ENCODE data around the gene MRTFB.
"Not testable (repeated sequence)": the region's sequence is repeated elsewhere in the genome, so short reads cannot be mapped to it uniquely, and the experiment has no call there.

Gene MRTFB

GRCh38 chr16:14119799-14120198, 48.7 kb downstream of the MRTFB start:
- DNase-seq (ENCODE audit: low read depth): no peak
- H3K4me3 ChIP-seq (ENCODE audit: control insufficient read depth, low read depth, low read length): no peak overlapping the region
- TF ChIP-seq CTCF (IDR thresholded peaks at IDR 0.05; ENCODE audit: control insufficient read depth, insufficient read depth, low read depth, low read length, missing control alignments): no peak

- TF ChIP-seq CTCF (IDR thresholded peaks at IDR 0.05; ENCODE audit: control insufficient read depth, insufficient read depth, low read depth, low read length, missing control alignments): no peak
- DNase-seq (ENCODE audit: low read depth): no peak
- H3K4me3 ChIP-seq (ENCODE audit: control insufficient read depth, low read depth, low read length): no peak overlapping the region
Observed at GRCh38 chr16:14120335-14120734, 49.2 kb downstream of the MRTFB start.

GRCh38 chr16:14121142-14121541, 50.0 kb downstream of the MRTFB start:
- DNase-seq (ENCODE audit: low read depth): no peak
- no peak overlapping the region for H3K4me3 ChIP-seq (ENCODE audit: control insufficient read depth, low read depth, low read length)
- no peak for TF ChIP-seq CTCF (IDR thresholded peaks at IDR 0.05; ENCODE audit: control insufficient read depth, insufficient read depth, low read depth, low read length, missing control alignments)

GRCh38 chr16:14121872-14122271, 50.8 kb downstream of the MRTFB start:
- TF ChIP-seq CTCF (IDR thresholded peaks at IDR 0.05; ENCODE audit: control insufficient read depth, insufficient read depth, low read depth, low read length, missing control alignments): no peak
- H3K4me3 ChIP-seq (ENCODE audit: control insufficient read depth, low read depth, low read length): no peak overlapping the region
- no peak for DNase-seq (ENCODE audit: low read depth)

- DNase-seq (ENCODE audit: low read depth); H3K4me3 ChIP-seq (ENCODE audit: control insufficient read depth, low read depth, low read length): not testable (repeated sequence)
Observed at GRCh38 chr16:14122430-14122829, 51.3 kb downstream of the MRTFB start.

- H3K4me3 ChIP-seq (ENCODE audit: control insufficient read depth, low read depth, low read length): no peak overlapping the region
- no peak for DNase-seq (ENCODE audit: low read depth)
- TF ChIP-seq CTCF (IDR thresholded peaks at IDR 0.05; ENCODE audit: control insufficient read depth, insufficient read depth, low read depth, low read length, missing control alignments): no peak
Observed at GRCh38 chr16:14125000-14125681, 54.0 kb downstream of the MRTFB start.

- DNase-seq (ENCODE audit: low read depth): no peak
- TF ChIP-seq CTCF (IDR thresholded peaks at IDR 0.05; ENCODE audit: control insufficient read depth, insufficient read depth, low read depth, low read length, missing control alignments): no peak
- H3K4me3 ChIP-seq (ENCODE audit: control insufficient read depth, low read depth, low read length): no peak overlapping the region
Observed at GRCh38 chr16:14125708-14126107, 54.6 kb downstream of the MRTFB start.
